ENCODE data around the gene CNOT8. TPM values are rescaled to one million over a fixed set of nuclear protein-coding genes. Genes with fewer than 3 reads are reported as not detected.
A peak's percentile ranks its signal among the peaks of the same experiment; 100 is the strongest.

CNOT8 gene
- total RNA-seq, 2 experiments from 2014 or later = 66.5 to 66.9 TPM

- Mint-ChIP-seq H3K27ac (no peak overlapping the region), H3K9me3 (no peaks in the 10 kb centered on the region), H3K27me3 (no peaks in the 10 kb centered on the region), H3K36me3 (no peaks in the 10 kb centered on the region), H3K4me1 (ENCODE audit: low read depth) (no peaks in the 10 kb centered on the region), H3K4me3 (no peak overlapping the region)
- ChIA-PET CTCF (no interaction called here), POLR2A (no interaction called here)
- intact Hi-C loops (cut with micrococcal nuclease) = no loop called here
- DNase-seq = no peak
Measured at GRCh38 chr5:154837009-154837901, 21.2 kb upstream of the CNOT8 start.

GRCh38 chr5:154840435-154841272 is 17.8 kb upstream of the CNOT8 start:
- POLR2A ChIA-PET = no interaction called here
- intact Hi-C loops (cut with micrococcal nuclease) = no loop called here
- Mint-ChIP-seq H3K36me3 (no peaks in the 10 kb centered on the region), H3K27me3 (no peaks in the 10 kb centered on the region), H3K27ac (no peak overlapping the region), H3K4me3 (no peak overlapping the region), H3K9me3 (no peaks in the 10 kb centered on the region), H3K4me1 (ENCODE audit: low read depth) (no peaks in the 10 kb centered on the region)
- DNase-seq = no peak
- CTCF ChIA-PET = no interaction called here

DNA sequence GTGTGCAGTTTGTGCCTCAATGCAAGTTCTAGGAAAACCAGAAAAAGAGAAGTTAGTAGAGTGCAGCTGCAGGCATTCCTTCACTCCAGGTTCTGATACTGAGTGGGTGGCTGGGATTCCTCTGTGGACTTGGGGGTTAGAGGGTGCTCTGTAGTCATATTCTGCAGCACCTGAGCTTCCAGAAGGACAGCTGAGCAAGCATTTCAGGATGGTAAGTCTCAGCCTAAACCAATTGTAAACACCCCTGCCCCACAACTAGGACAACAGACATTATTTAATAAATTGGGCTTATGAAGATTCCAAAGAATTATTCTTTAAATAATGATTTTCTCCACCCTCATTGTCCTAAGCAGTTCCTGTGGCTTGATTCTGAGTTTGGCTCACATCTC is 17.2 kb upstream of the CNOT8 start:
- Mint-ChIP-seq H3K36me3 (no peaks in the 10 kb centered on the region), H3K4me3 (no peak overlapping the region), H3K27me3 (no peaks in the 10 kb centered on the region), H3K27ac (no peak overlapping the region), H3K9me3 (no peaks in the 10 kb centered on the region), H3K4me1 (ENCODE audit: low read depth) (no peaks in the 10 kb centered on the region)
- intact Hi-C loops (cut with micrococcal nuclease) = no loop called here
- POLR2A ChIA-PET = no interaction called here
- CTCF ChIA-PET = no interaction called here
- DNase-seq = no peak

GRCh38 chr5:154842689-154843530 is 15.5 kb upstream of the CNOT8 start:
- intact Hi-C loops (cut with micrococcal nuclease) = no loop called here
- H3K36me3 Mint-ChIP-seq = no peaks in the 10 kb centered on the region
- H3K27me3 Mint-ChIP-seq = no peaks in the 10 kb centered on the region
- no peaks in the 10 kb centered on the region for H3K4me1 Mint-ChIP-seq (ENCODE audit: low read depth)
- H3K4me3 Mint-ChIP-seq = no peak overlapping the region
- no peak for DNase-seq
- CTCF ChIA-PET = no interaction called here
- no peak overlapping the region for H3K27ac Mint-ChIP-seq
- POLR2A ChIA-PET = no interaction called here
- H3K9me3 Mint-ChIP-seq = no peaks in the 10 kb centered on the region

- Mint-ChIP-seq H3K27me3 (no peaks in the 10 kb centered on the region), H3K36me3 (no peaks in the 10 kb centered on the region), H3K4me3 (no peak overlapping the region), H3K27ac (no peak overlapping the region), H3K9me3 (no peaks in the 10 kb centered on the region), H3K4me1 (ENCODE audit: low read depth) (no peaks in the 10 kb centered on the region)
- ChIA-PET POLR2A (interaction anchor here (1.5 kb wide), 1 partner anchor 12 kb away, joined by 4 read pairs; no protein-coding TSS in a partner anchor), CTCF (interaction anchor here (0.9 kb wide), 1 partner anchor 391 kb away, joined by 3 read pairs; no protein-coding TSS in a partner anchor)
- DNase-seq = no peak
- intact Hi-C loops (cut with micrococcal nuclease) = no loop called here
Measured at GRCh38 chr5:154844809-154845208, 13.6 kb upstream of the CNOT8 start.

DNA sequence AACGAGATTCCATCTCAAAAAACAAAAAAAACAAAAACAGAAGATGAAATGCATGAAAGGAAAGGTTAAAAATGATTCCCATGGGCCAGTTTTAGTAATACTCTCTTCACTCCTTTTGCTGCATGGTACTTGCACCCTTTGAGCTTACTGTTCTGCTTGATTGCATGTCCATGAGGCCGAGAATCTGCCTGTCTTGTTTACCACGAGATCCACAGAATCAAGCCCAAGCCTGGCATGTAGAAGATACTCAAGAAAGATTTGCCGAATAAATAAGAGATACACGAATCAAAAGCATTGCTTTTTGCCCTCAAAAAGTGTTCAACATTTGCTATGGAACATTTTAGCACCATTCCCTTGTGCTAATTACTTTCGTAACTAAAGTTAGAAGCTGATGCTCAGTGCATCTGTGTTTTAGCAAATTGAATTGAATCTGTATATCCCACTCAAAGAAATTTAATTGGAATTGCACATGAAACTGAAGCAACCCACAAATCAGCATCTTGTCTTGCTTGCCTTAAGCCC is 9.1 kb upstream of the CNOT8 start:
- no peaks in the 10 kb centered on the region for H3K9me3 Mint-ChIP-seq
- no peak overlapping the region for H3K27ac Mint-ChIP-seq
- intact Hi-C loops (cut with micrococcal nuclease) = no loop called here
- no peaks in the 10 kb centered on the region for H3K4me1 Mint-ChIP-seq (ENCODE audit: low read depth)
- no peaks in the 10 kb centered on the region for H3K27me3 Mint-ChIP-seq
- no peak overlapping the region for H3K4me3 Mint-ChIP-seq
- ChIA-PET CTCF (no interaction called here), POLR2A (no interaction called here)
- DNase-seq = no peak
- no peaks in the 10 kb centered on the region for H3K36me3 Mint-ChIP-seq

- H3K27me3 Mint-ChIP-seq = no peaks in the 10 kb centered on the region
- CTCF ChIA-PET = no interaction called here
- H3K27ac Mint-ChIP-seq = no peak overlapping the region
- no peak overlapping the region for H3K4me3 Mint-ChIP-seq
- no peaks in the 10 kb centered on the region for H3K36me3 Mint-ChIP-seq
- no peak for DNase-seq
- no peaks in the 10 kb centered on the region for H3K4me1 Mint-ChIP-seq (ENCODE audit: low read depth)
- intact Hi-C loops (cut with micrococcal nuclease) = loop anchor here (10.0 kb wide), 2 partner anchors 165 to 655 kb away; partner anchors contain the start of gene GALNT10
- no peaks in the 10 kb centered on the region for H3K9me3 Mint-ChIP-seq
- POLR2A ChIA-PET = no interaction called here
Measured at GRCh38 chr5:154849791-154850201, 8.6 kb upstream of the CNOT8 start.

- no peaks in the 10 kb centered on the region for H3K4me1 Mint-ChIP-seq (ENCODE audit: low read depth)
- no peak within 1 kb of the TSS for H3K27ac Mint-ChIP-seq
- ChIA-PET POLR2A (no interaction called here), CTCF (no interaction called here)
- H3K36me3 Mint-ChIP-seq = no peaks in the 10 kb centered on the region
- DNase-seq = no peak
- intact Hi-C loops (cut with micrococcal nuclease) = loop anchor here (10.0 kb wide), 2 partner anchors 166 to 656 kb away; partner anchors contain the start of gene GALNT10
- no peaks in the 10 kb centered on the region for H3K9me3 Mint-ChIP-seq
- no peaks in the 10 kb centered on the region for H3K27me3 Mint-ChIP-seq
- H3K4me3 Mint-ChIP-seq = no peak within 1 kb of the TSS
Measured at GRCh38 chr5:154850255-154851062, 8.0 kb upstream of the CNOT8 start, which contains the start of gene FAXDC2. FAXDC2 (minus strand) TSS chr5:154850603; CDS start chr5:154838178, 12,425 bp downstream.

- CTCF ChIA-PET = no interaction called here
Measured at GRCh38 chr5:154851351-154851750, 7.1 kb upstream of the CNOT8 start.

DNA sequence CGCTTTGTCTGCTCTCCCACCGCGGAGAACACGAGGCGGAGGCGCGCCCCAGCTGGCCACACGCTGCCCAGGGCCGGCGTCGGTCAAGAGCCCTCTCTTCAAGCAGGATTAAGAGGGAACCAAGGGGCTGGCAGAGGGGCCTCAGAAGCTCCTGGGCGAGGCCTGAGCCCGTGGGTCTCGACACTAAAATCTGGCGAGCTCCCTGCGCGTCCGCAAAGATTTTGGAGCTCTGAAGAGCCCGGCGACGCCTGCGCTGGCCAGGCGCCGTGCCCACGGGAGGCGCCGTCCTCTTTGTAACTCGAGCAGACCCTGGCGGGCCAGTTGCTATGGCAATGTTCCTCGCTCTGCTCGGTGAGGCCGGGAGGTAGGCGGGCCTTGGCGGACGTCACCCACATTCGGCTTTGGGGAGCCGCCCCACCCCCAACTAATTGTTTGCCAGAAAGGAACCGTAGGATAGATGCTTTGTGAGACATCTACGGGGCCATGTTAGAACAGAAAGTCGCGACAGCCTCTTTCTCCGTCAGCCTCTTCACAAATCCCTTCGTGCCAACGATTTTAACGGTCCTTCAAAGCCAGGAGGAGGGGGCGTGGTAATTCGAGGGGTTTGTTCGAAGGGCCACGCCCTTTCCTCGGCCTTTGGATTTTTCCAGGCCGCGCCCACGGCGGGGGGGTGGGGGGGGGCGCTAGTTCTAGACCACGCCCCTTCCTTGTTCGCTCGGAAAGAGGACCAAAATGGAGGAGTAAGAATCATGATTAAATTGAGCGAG is 714 bp upstream of the CNOT8 start:
- H3K4me1 Mint-ChIP-seq (ENCODE audit: low read depth) = peaks cover 38% of the 10 kb centered on the region
- POLR2A ChIA-PET = interaction anchor here (0.9 to 1.9 kb wide), 7 partner anchors 12 to 411 kb away, joined by 3 to 9 read pairs (median 4); partner anchors contain the start of gene GEMIN5
- H3K27ac Mint-ChIP-seq = peak overlapping the region; percentile 100
- peak overlapping the region; percentile 86 for H3K4me3 Mint-ChIP-seq
- H3K27me3 Mint-ChIP-seq = no peaks in the 10 kb centered on the region
- intact Hi-C loops (cut with micrococcal nuclease) = loop anchor here (1.0 to 10.0 kb wide), 9 partner anchors 28 to 1545 kb away; partner anchors contain the start of genes FAM114A2, GALNT10, LARP1 and MFAP3
- H3K9me3 Mint-ChIP-seq = no peaks in the 10 kb centered on the region
- DNase-seq = peak; percentile 88
- H3K36me3 Mint-ChIP-seq = peaks cover 10% of the 10 kb centered on the region
- CTCF ChIA-PET = interaction anchor here (1.1 to 2.8 kb wide), 3 partner anchors 28 to 208 kb away, joined by 3 to 12 read pairs (median 4); no protein-coding TSS in a partner anchor

More at GRCh38 chr5:154851351-154851750, 7.1 kb upstream of the CNOT8 start:
- Mint-ChIP-seq H3K9me3 (no peaks in the 10 kb centered on the region), H3K27me3 (no peaks in the 10 kb centered on the region), H3K27ac (no peak overlapping the region), H3K36me3 (no peaks in the 10 kb centered on the region), H3K4me3 (no peak overlapping the region), H3K4me1 (ENCODE audit: low read depth) (no peaks in the 10 kb centered on the region)
- POLR2A ChIA-PET = no interaction called here
- no peak for DNase-seq
- intact Hi-C loops (cut with micrococcal nuclease) = loop anchor here (10.0 kb wide), 2 partner anchors 167 to 657 kb away; partner anchors contain the start of gene GALNT10

Data from activated CD4-positive, alpha-beta memory T cell treated with anti-CD3 and anti-CD28 coated beads for 36 hours (primary cell).